GM18873 (cell line): ENCODE data around the gene CAMK2G.

ENCODE experiments used
- ATAC-seq: cut with Tn5 transposase; IDR thresholded peaks from one replicate; pipeline ENCODE4 v1.9.1; 2021; ENCODE audit warnings: mild to moderate bottlenecking, moderate library complexity, moderate number of reproducible peaks; ENCODE audit not compliant: unreplicated experiment, low FRiP score

The CAMK2G gene

GRCh38 chr10:73886085-73886529 lies 11.8 kb upstream of the CAMK2G start:
- ATAC-seq, result no peak

DNA sequence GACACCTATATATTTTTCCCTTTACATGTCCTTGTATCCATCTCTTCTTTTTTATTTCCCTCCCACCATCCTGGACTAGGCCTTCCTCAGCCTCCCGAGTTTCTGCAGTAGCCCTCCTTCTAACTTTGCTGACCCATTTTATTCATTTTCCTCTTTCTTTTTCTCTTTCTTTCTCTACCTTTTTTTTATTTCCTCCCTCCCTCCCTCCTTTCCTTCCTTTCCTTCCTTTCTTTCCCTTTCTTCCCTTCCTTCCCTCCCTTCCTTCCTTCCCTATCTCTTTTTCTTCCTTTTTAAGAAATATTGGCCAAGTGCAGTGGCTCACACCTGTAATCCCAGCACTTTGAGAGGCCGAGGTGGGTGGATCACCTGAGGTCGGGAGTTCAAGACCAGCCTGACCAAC lies 9.7 kb upstream of the CAMK2G start:
- no peak for ATAC-seq

DNA sequence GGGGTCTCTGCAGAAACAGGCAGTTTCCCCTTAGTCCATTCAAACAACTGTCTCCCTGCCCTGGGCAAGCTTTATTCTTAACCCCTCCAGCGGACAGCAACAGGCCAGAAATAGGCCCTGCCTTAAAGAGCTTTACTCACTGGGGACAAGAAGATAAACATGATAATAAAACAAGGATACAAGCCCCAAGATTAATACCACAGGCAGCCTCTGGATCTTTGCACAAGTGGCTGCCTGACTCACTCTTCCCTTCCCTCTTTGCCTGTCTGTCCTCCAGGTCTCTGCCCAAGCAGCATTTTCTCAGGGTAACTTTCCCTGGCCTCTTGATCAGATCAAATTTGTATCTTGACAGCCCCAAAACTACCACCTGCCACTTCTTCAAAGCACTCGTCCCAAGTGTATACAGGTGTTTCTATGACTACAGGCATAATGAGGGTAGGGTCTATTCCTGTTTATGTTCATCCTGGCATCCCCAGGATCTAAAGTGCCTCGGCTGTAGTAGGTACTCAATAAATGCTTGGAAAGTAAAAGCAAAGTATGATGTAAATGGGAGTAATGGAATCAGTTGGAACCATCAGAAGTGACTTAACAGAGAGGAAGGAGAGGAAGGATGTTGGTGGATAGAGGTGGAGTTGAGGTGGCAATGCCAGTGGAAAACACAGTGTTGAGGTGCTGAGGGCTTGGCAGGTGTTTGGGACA lies 7.0 kb upstream of the CAMK2G start:
- ATAC-seq, result no peak

DNA sequence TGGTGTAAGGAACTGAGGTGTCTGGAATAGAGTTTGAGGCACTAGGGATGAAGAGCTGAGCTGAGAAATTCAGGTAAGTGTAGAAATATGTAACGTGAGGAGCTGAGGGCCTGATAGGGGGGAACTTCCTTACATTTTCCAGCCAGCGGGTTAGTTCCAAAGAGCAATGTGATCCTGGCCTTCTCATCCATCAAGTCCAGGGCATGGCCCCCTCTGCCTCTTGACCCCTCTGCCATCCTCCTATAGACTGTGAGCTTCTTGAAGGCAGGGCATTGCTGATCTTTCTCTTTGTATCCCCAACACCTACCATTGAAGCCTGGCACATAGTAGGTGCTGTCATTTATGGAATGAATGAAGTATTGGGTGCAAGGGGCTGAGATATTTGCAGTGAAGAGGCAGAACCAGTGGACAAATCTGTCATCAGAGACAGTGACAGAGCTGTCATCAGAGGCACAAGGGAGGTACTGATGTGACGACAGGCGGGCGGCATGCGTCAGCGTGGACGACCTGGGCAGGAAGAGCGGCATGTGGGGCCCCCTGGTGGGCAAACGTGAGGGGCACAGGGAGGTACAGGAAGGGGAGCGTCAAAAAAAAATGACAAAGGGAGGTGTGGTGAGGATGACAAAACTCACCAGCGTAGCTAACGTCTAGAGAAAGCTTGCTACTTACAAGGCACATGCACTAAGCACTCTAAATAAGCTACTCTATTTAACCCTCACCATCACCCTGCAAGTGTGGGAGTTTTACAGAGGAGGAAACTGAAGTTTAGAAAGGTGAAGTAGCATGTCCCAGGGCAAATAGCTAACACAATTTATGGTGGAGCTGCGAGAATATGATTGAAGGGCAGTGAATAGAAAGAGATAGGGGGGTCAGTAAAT lies 5.2 kb upstream of the CAMK2G start:
- peak; percentile 53 for ATAC-seq

GRCh38 chr10:73878365-73878764 lies 4.0 kb upstream of the CAMK2G start:
- ATAC-seq, result no peak

DNA sequence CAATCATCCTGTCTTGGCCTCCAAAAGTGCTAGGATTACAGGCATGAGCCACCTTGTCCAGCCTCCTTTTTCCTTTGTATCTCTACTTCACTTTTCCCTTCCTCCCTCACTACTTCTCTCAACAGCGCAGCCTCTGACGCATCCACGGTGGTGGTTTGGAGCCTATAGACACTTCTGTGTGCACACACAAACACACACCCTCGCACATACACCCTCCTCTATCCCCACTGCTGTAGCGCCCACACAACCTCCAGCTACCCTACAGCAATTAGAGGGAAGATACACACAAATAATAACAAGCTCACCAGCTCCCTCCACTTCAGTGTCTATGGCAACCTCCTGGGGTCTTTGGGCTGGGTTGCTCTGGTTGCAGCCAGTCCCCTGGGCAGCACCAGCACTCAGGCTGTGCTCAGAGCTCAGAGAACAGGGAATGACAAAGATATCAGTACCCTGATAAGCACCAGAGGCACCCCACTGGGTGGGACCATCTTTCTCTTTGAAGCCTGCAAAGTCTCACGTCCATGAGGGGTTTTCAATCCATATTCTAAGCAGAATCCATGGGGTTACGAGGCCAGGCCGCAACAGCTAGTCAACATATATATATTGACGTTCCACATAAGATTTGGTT lies 3.3 kb upstream of the CAMK2G start:
- ATAC-seq, result no peak

- no peak for ATAC-seq
Measured at GRCh38 chr10:73876971-73877370, 2.6 kb upstream of the CAMK2G start.

GRCh38 chr10:73876566-73876965 lies 2.2 kb upstream of the CAMK2G start:
- no peak for ATAC-seq

GRCh38 chr10:73876157-73876556 lies 1.8 kb upstream of the CAMK2G start:
- no peak for ATAC-seq

DNA sequence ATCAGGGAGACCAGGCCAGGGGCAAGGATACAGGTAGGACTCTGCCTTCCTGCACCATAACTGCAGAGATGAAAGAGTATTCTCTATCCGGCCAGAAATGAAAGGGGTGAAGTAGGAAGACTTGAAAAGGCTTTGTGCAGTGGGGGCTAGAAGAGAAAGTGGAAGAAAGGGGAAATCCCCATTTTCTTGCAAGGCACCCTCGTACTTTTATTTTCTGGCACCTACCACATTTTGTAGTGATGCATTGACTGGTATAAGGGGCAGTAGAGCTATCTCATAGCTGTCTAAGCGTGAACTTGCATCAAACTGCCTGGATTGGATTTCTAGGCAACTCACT lies 752 bp upstream of the CAMK2G start:
- peak; percentile 23 for ATAC-seq

GRCh38 chr10:73873838-73874215 lies 528 bp downstream of the CAMK2G start:
- no peak for ATAC-seq

DNA sequence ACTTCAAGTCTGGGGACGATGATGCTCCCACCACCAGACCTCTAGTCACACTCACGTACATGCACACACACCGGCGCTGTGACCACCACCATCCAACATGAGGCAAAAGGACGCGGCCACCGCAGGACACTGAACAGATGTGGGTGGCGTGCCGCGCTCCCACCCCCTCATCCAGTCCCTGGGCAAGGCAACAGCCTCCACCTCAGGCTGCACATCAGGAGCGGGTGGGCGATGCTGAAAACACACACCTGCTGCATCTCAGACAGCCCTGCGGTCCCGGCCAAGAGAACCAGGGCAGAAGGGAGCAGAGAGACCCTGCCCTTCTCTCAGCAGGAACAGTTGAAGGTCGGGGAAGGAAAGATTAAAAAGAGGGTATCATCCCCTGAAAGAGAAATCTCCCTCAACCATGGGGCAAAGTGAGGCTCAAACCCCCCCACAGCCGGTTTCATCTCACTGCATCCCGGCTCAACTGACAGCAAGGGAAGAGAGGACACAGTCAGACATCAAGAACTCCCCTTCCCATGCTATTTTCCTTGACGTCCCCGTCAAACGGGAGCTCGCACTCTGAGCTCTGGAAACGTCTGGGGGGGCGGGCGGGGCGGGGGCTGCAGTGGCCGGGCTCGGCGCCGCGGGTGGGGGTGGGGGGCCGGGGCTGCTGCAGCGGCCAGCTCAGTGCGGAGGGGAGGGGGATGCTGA lies 1.1 kb downstream of the CAMK2G start:
- no peak for ATAC-seq

GRCh38 chr10:73872190-73872710 lies 2.1 kb downstream of the CAMK2G start:
- ATAC-seq, result no peak

DNA sequence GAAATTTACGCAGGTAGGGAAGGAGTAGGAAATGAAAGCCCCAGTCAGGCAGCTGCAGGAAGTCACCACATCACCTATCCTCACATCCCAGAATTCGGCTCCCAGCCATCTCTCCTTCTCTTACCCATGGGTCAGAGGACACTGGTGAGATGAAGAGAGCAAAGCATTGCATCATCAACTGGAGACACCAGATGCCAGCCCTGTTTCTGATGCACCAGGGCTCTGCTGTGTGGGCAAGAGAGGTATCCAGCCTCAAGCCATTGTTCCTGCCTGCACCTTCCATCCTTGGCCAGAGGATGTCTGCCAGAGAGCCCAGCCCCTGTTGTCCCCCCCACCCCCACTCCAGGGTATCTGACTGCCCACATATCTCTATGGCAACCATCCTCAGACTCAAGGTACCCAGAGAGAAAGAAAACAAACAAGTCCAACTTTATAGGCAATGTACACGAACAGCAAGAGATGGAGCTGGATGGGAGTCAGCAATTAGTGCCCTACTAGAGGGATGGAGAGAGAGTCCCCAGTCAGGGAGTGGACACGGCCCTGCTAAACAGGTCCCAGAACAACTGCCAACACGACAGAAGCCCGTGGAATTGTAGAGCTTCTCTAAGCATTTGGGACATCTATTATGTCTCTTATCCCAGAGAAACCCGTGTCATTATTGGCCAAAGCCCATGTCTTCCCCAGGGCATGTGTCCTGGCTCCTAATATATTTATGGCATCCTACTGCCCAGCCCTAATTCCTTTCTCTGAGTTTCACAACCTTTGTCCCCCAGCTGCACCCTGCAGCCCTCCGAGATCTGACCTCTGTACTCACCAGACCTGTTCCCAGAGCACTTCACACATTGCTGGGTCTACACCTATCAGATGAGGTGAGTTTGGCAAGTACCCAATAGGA lies 2.8 kb downstream of the CAMK2G start:
- ATAC-seq, result no peak

- ATAC-seq, result no peak
Measured at GRCh38 chr10:73868655-73869195, 5.6 kb downstream of the CAMK2G start.

GRCh38 chr10:73867871-73868631 lies 6.3 kb downstream of the CAMK2G start:
- no peak for ATAC-seq

DNA sequence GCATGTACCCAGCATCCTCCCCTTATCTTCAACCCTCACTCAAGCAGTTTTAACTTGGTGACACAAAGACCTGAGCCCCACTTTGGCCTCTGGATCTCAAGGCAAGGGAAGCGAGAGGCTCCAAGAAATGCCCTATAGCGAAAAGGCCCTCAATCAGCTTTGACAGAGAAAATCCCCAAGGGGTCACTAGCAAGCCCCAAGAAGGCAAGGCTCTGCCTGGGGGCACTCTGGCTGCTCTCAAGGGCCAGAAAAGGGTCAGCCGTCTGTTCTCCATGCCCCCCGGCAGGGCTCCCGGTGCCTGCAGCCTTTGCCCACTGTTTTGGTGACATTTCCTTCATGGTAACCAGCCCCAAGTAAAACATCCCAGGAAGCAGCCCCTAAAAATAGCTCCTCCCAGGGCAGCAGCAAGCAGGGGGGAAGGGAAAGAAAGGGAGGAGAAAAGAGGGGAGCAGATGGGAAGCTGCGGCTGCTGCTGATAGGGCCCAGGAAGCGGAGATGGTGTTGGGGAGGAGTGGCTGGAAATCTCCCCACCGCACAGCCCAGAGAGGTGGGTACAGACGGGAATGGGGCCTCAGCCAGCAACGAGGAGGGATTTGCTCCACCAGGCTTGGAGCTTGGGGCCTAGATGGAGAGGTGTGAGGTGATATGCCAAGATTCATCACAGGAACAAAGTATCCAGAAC lies 7.1 kb downstream of the CAMK2G start:
- no peak for ATAC-seq

DNA sequence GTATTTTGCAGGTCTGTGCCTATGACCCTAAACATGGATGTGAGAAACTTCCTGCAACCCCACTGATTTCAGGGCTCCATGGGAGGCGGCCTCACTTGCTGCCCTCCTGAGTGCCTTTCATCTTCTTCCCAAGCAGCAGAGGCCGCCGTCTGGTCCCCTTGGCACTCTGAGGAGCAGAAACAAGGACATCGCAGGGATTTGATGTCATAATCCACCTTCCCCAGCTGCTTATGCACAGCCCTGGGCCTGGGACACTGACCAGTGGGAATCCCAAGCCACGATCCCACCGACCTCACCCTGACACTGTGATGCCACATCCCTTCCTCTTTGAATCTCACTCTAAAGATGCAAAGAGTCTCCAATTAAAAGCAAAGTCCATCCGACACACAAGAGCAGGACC lies 7.7 kb downstream of the CAMK2G start:
- no peak for ATAC-seq
